ENCODE data around the gene SLC35F3. TPM values are rescaled to one million over a fixed set of nuclear protein-coding genes. Genes with fewer than 3 reads are reported as not detected.

SLC35F3 gene
- total and polyA plus RNA-seq, 2 donors, result 0.04 to 0.32 TPM

GRCh38 chr1:234262007-234262753, 357.7 kb downstream of the SLC35F3 start:
- DNase-seq (ENCODE audit: extremely low spot score), result no peak
- 73% methylated on average over 6 of the region's 6 CpGs for WGBS
- Histone ChIP-seq H3K4me3 (ENCODE audit: low read depth, low read length) (no peak overlapping the region), H3K36me3 (ENCODE audit: insufficient read depth) (no peaks in the 10 kb centered on the region), H3K4me1 (ENCODE audit: insufficient read depth) (no peaks in the 10 kb centered on the region), H3K27ac (ENCODE audit: low read depth) (no peak overlapping the region)

- Histone ChIP-seq H3K4me3 (ENCODE audit: low read depth, low read length) (no peak overlapping the region), H3K4me1 (ENCODE audit: insufficient read depth) (no peaks in the 10 kb centered on the region), H3K27ac (ENCODE audit: low read depth) (no peak overlapping the region), H3K36me3 (ENCODE audit: insufficient read depth) (no peaks in the 10 kb centered on the region)
- WGBS, result 55% methylated on average over 2 of the region's 2 CpGs
- no peak for DNase-seq (ENCODE audit: extremely low spot score)
Observed at GRCh38 chr1:234262754-234263105, 358.3 kb downstream of the SLC35F3 start.

DNA sequence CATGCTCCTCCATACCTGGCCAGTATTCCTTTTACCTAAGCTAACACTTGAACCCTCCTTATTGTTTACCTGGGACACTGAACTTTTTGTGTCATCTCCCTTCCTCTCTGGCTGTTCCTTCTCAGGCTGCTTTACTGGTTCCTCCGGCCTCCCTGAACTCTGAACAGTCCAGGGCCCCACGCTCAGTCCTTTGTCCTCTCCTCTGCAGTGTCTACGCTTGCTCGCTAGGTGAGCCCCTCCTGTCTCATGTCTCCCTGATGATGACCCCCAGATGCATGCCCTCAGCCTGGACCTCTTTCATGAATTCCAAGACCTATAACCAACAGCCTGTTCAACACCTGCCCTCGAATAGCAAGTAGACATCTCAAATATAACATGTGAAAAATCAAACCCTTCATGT, 360.4 kb downstream of the SLC35F3 start:
- H3K36me3 ChIP-seq (ENCODE audit: insufficient read depth), result no peaks in the 10 kb centered on the region
- DNase-seq (ENCODE audit: extremely low spot score), result no peak
- H3K4me1 ChIP-seq (ENCODE audit: insufficient read depth), result no peaks in the 10 kb centered on the region
- 83% methylated on average over 5 of the region's 5 CpGs for WGBS
- no peak overlapping the region for H3K4me3 ChIP-seq (ENCODE audit: low read depth, low read length)
- H3K27ac ChIP-seq (ENCODE audit: low read depth), result no peak overlapping the region

DNA sequence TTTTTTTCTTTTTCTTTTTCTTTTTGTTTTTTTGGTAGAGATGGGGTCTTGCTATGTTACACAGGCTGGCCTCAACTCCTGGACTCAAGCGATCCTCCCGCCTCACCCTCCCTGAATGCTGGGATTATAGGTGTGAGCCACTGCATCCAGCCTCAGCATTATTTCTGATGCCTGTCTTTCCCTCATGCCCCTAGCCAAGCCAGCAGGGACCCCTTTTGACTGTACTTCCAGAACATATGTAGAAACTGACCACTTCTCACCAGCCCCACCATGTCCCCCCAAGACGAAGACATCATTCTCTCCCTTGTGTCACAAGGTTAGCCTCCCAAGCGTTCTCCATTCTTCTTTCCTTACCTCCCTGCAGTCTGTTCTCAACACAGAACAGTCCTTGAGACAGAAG, 360.8 kb downstream of the SLC35F3 start:
- Histone ChIP-seq H3K27ac (ENCODE audit: low read depth) (no peak overlapping the region), H3K36me3 (ENCODE audit: insufficient read depth) (no peaks in the 10 kb centered on the region), H3K4me3 (ENCODE audit: low read depth, low read length) (no peak overlapping the region), H3K4me1 (ENCODE audit: insufficient read depth) (no peaks in the 10 kb centered on the region)
- 91% methylated on average over 4 of the region's 4 CpGs for WGBS
- DNase-seq (ENCODE audit: extremely low spot score), result no peak

GRCh38 chr1:234265861-234266260, 361.4 kb downstream of the SLC35F3 start:
- Histone ChIP-seq H3K27ac (ENCODE audit: low read depth) (no peak overlapping the region), H3K36me3 (ENCODE audit: insufficient read depth) (no peaks in the 10 kb centered on the region), H3K4me3 (ENCODE audit: low read depth, low read length) (no peak overlapping the region), H3K4me1 (ENCODE audit: insufficient read depth) (no peaks in the 10 kb centered on the region)
- no peak for DNase-seq (ENCODE audit: extremely low spot score)
- 16% methylated on average over 1 of the region's 1 CpG for WGBS

GRCh38 chr1:234270093-234270492, 365.6 kb downstream of the SLC35F3 start:
- Histone ChIP-seq H3K27ac (ENCODE audit: low read depth) (no peak overlapping the region), H3K4me3 (ENCODE audit: low read depth, low read length) (no peak overlapping the region), H3K4me1 (ENCODE audit: insufficient read depth) (no peaks in the 10 kb centered on the region), H3K36me3 (ENCODE audit: insufficient read depth) (no peaks in the 10 kb centered on the region)
- no peak for DNase-seq (ENCODE audit: extremely low spot score)
- WGBS, result 56% methylated on average over 2 of the region's 2 CpGs

- WGBS, result 68% methylated on average over 6 of the region's 6 CpGs
- no peak overlapping the region for H3K4me3 ChIP-seq (ENCODE audit: low read depth, low read length)
- no peak overlapping the region for H3K27ac ChIP-seq (ENCODE audit: low read depth)
- H3K4me1 ChIP-seq (ENCODE audit: insufficient read depth), result no peaks in the 10 kb centered on the region
- H3K36me3 ChIP-seq (ENCODE audit: insufficient read depth), result no peaks in the 10 kb centered on the region
- no peak for DNase-seq (ENCODE audit: extremely low spot score)
Observed at GRCh38 chr1:234270581-234271242, 366.2 kb downstream of the SLC35F3 start.

GRCh38 chr1:234271243-234271606, 366.7 kb downstream of the SLC35F3 start:
- Histone ChIP-seq H3K27ac (ENCODE audit: low read depth) (no peak overlapping the region), H3K36me3 (ENCODE audit: insufficient read depth) (no peaks in the 10 kb centered on the region), H3K4me3 (ENCODE audit: low read depth, low read length) (no peak overlapping the region), H3K4me1 (ENCODE audit: insufficient read depth) (no peaks in the 10 kb centered on the region)
- 62% methylated on average over 4 of the region's 4 CpGs for WGBS
- no peak for DNase-seq (ENCODE audit: extremely low spot score)

DNA sequence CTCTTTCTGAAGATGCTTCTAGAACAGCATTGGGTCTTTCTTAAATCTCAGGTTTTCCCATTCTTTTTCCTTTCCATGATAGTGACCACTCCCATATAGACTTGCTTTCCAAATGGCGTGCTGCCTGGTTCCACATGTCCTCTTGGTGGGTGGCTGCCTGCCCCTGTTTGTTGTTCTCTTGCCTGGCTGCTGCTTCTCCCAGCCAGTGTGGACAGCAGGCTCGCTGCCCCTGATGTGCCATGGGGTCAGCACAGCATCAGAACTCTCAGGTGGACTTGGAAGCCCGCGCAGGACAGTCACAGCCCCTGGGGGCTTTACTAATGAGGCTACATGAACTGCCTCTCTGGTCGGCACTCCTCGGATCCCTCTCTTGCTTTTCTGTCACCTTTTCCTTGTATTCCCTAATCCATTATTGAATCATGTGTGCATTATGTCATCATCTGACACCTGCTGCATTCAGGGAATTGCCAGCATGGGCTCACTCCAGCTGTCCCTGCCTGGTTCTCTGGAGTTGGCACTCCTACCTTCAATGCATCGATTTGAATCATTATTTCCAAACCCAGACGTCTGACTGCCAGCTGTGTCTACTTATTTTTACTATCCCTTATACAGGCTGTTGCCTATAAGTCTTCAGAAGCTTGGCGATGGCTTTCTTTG, 368.3 kb downstream of the SLC35F3 start:
- no peak for DNase-seq (ENCODE audit: extremely low spot score)

DNA sequence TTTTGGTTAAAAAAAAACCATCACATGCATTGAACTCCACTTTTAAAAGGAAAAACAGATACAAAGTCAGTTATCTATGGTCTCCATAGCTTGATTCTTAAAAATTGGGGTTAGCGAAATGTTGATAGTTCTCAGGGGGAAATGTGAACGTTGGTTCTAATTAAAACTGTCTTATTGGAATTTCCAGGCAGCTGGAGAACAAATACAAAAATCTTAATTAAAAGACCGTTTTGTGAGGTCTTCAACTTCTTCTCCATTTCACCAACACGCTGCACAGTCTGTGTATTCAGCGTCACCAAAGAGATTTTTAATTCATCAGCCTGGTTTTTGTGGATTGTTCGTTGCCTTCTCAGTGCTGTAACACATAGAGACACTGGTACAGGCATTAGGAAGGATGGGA, 369.5 kb downstream of the SLC35F3 start:
- no peaks in the 10 kb centered on the region for H3K4me1 ChIP-seq (ENCODE audit: insufficient read depth)
- H3K4me3 ChIP-seq (ENCODE audit: low read depth, low read length), result no peak overlapping the region
- 83% methylated on average over 6 of the region's 6 CpGs for WGBS
- H3K27ac ChIP-seq (ENCODE audit: low read depth), result no peak overlapping the region
- no peak for DNase-seq (ENCODE audit: extremely low spot score)
- no peaks in the 10 kb centered on the region for H3K36me3 ChIP-seq (ENCODE audit: insufficient read depth)

More for the DNA sequence above, 368.3 kb downstream of the SLC35F3 start:
- H3K36me3 ChIP-seq (ENCODE audit: insufficient read depth), result no peaks in the 10 kb centered on the region
- WGBS, result 76% methylated on average over 9 of the region's 9 CpGs
- H3K27ac ChIP-seq (ENCODE audit: low read depth), result no peak overlapping the region
- no peaks in the 10 kb centered on the region for H3K4me1 ChIP-seq (ENCODE audit: insufficient read depth)
- no peak overlapping the region for H3K4me3 ChIP-seq (ENCODE audit: low read depth, low read length)

DNA sequence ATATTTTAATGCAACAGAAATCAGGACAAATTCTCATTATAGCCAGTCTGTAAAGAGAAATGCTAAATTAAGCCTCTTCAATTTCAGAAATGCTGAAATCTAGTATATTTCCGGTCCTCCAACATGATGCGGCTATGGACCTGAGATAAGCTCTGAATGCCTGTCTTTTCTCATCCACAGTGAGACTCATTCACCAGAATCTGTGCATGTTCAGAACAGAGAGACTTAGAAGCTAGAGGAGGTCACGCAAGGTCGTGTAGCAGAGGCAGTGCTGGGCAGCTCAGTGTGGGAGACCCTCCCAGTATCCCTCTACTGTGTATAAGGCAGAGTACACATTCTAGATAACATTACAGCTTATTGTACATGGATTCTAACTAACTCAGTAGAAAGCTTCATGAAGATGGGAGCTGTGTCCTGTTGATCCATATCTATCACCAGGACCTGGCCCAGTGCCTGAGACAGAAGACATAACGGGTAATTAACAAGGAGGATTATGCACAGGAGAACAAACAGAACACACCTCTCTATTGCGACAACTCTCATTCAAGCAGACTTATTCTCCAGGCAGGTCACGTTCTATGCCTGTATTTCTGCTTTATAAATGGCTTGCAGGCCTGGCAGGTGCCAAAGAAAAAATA, 371.8 kb downstream of the SLC35F3 start:
- no peak for DNase-seq (ENCODE audit: extremely low spot score)
- 59% methylated on average over 7 of the region's 7 CpGs for WGBS
- Histone ChIP-seq H3K27ac (ENCODE audit: low read depth) (no peak overlapping the region), H3K4me3 (ENCODE audit: low read depth, low read length) (no peak overlapping the region), H3K36me3 (ENCODE audit: insufficient read depth) (no peaks in the 10 kb centered on the region), H3K4me1 (ENCODE audit: insufficient read depth) (no peaks in the 10 kb centered on the region)

DNA sequence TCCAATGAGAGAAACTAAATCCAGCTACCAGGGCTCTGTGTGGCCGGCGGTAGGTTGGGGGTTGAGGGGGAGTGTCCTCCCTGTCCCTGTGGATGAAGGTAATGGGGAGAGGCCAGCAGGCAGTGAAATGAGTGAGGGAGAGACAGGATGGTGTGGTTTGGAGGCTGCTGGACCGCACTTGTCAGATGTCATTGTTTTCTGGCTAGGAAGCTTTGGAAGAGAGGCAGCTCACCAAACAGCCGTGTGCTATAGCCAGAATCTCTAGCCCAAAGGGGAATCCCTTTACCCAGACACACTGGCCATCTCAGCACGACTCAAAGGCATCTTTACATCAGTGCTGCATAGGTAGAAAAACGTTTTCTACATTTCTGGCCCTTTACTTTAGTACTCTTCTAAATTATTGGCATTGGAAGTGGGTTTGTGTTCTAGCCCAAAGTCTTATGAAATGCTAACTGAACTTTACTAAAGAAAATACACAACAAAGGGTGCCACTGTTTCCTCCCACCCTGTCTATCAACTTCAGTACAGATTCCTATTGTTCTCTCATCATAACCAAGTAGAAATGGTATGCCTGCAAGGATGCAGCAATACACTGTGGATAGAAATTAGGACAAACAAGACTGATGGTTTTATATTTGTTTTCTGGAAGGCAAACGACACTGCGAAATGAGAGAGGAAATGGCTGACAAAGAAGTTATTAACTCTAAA, 372.8 kb downstream of the SLC35F3 start:
- no peak overlapping the region for H3K27ac ChIP-seq (ENCODE audit: low read depth)
- H3K4me3 ChIP-seq (ENCODE audit: low read depth, low read length), result no peak overlapping the region
- no peaks in the 10 kb centered on the region for H3K4me1 ChIP-seq (ENCODE audit: insufficient read depth)
- no peaks in the 10 kb centered on the region for H3K36me3 ChIP-seq (ENCODE audit: insufficient read depth)
- DNase-seq (ENCODE audit: extremely low spot score), result no peak
- whole genome bisulfite sequencing, result 58% methylated on average over 8 of the region's 8 CpGs

- DNase-seq (ENCODE audit: extremely low spot score), result no peak
- no peak overlapping the region for H3K27ac ChIP-seq (ENCODE audit: low read depth)
- 82% methylated on average over 1 of the region's 1 CpG for WGBS
- H3K36me3 ChIP-seq (ENCODE audit: insufficient read depth), result no peaks in the 10 kb centered on the region
- H3K4me1 ChIP-seq (ENCODE audit: insufficient read depth), result no peaks in the 10 kb centered on the region
- H3K4me3 ChIP-seq (ENCODE audit: low read depth, low read length), result no peak overlapping the region
Observed at GRCh38 chr1:234279021-234279420, 374.5 kb downstream of the SLC35F3 start.
